Pancreas (tissue), 10 donors: ENCODE data around the gene ZNF692. TPM values are rescaled to one million over a fixed set of nuclear protein-coding genes. Genes with fewer than 3 reads are reported as not detected.

Source experiments
- ATAC-seq, 4 donors: fragments of 200-7000 bp; cut with Tn5 transposase; one replicate each; pipeline versions ENCODE4 v1.8.0 to v1.9.1; 2020; ENCODE audit warnings: mild to moderate bottlenecking in 4 of 4, moderate library complexity in 4 of 4
- DNase-seq, 6 donors: peaks; one replicate each; pipeline ENCODE4 v3.0.0-alpha.2; 2020
- FAIRE-seq: peaks from 2 replicates; lab custom pipeline; 2012; peaks lifted over from hg19 to GRCh38; lab: Jason Lieb, UNC
- H3K27ac ChIP-seq, 4 donors: fragments of 200-600 bp; sonication (generic); 1 replicate in 3 of 4; 2 replicates in 1 of 4; pipeline versions ENCODE4 v1.5.0 to v1.8.0; 2020
- H3K27me3 ChIP-seq, 4 donors: fragments of 200-600 bp; one replicate each; pipeline ENCODE4 v1.8.0; 2021
- H3K36me3 ChIP-seq, 3 donors: fragments of 200-600 bp; sonication (generic) in 1 of 3; one replicate each; pipeline versions ENCODE4 v1.5.0 to v1.8.0; 2020 to 2021
- H3K4me1 ChIP-seq, 3 donors: fragments of 200-600 bp; one replicate each; pipeline ENCODE4 v1.8.0; 2021
- H3K4me3 ChIP-seq, 4 donors: fragments of 200-600 bp; sonication (generic) in 2 of 4; one replicate each; pipeline versions ENCODE4 v1.5.0 to v1.8.0; 2020 to 2021
- H3K9me3 ChIP-seq, 4 donors: fragments of 200-600 bp; one replicate each; pipeline ENCODE4 v1.8.0; 2021
- CTCF ChIP-seq, 4 donors: fragments of 200-600 bp; sonication (generic) in 3 of 4; IDR thresholded peaks; one replicate each; pipeline versions ENCODE4 v1.5.0 to v1.8.0; 2021; ENCODE audit warnings: antibody characterized with exemption in 4 of 4
- WGBS, 2 donors: extraction: QIAGEN DNeasy Blood & Tissue Kit; methylation state at CpG; one replicate each; pipeline ENCODE4 v1.1.7; 2013; 5-methylcytosine and 5-hydroxymethylcytosine counted together
- intact Hi-C, 3 donors: fragments of 100-400 bp; cut with DNase I; formaldehyde crosslinking; loops; one replicate each; pipeline versions ENCODE4 v1.11.1 to v1.14.2; 2022
- polyA plus RNA-seq, 2 donors: library from polyadenylated mRNA; stranded (reverse); fragments of 200-250 nt; gene quantifications; one replicate each; pipeline ENCODE4 v1.2.3, GENCODE V29; 2013
- total RNA-seq, 6 donors: library from RNA; stranded (reverse); fragmentation: NEBNext Ultra II Directional in 4 of 6; extraction: Animal tissue kit (Norgen Biotek cat#: 25700) in 4 of 6; gene quantifications; one replicate each; pipeline versions ENCODE4 v1.2.1 to v1.2.4, GENCODE V29; 2021 to 2023
- donor health status: healthy with polysubstance abuse.
- donor health status: DM: no; HTN: no; CAD: no; lungs with moderate emphysema.
- donor health status: DM: no; HTN: no; CAD: no.
- donor health status: control.
- donor health status: control.
- donor health status: Bipolar disorder and iron deficiency.
- donor health status: DM: yes; HTN: yes; CAD: no.
- donor health status: DM: no; HTN: no; CAD: no.
- donor health status: DM: no; HTN: no; CAD: no.
- donor health status: DM: yes; HTN: yes; CAD: no.

Gene ZNF692
- total and polyA plus RNA-seq, 8 donors: 11.9 to 233 (median 21.6) TPM

- intact Hi-C loops: no loop called here
- no peak for FAIRE-seq
- Histone ChIP-seq H3K27me3 (no peaks in the 10 kb centered on the region), H3K4me1 (peaks cover 0 to 3% (median 0%) of the 10 kb centered on the region in 3 donors), H3K36me3 (no peaks in the 10 kb centered on the region), H3K9me3 (no peaks in the 10 kb centered on the region), H3K4me3 (no peak overlapping the region), H3K27ac (no peak overlapping the region)
- no peak for DNase-seq
- no peak for TF ChIP-seq CTCF (IDR thresholded peaks at IDR 0.05)
- 98 to 99% methylated on average over 3 of the region's 3 CpGs for WGBS, 2 donors
- ATAC-seq: no peak
Measured at GRCh38 chr1:248871837-248872401, 13.0 kb upstream of the ZNF692 start.

GRCh38 chr1:248862998-248863881, 4.4 kb upstream of the ZNF692 start:
- Histone ChIP-seq H3K27me3 (no peaks in the 10 kb centered on the region), H3K4me1 (peaks cover 0 to 10% (median 5%) of the 10 kb centered on the region in 3 donors), H3K4me3 (peak overlapping the region; percentile 44 to 60 (median 54)), H3K27ac (peak overlapping the region; percentile 33 to 73 (median 58)), H3K9me3 (no peaks in the 10 kb centered on the region), H3K36me3 (no peaks in the 10 kb centered on the region)
- ATAC-seq (peak; percentile 63 to 82 (median 78)), FAIRE-seq (no peak), DNase-seq (peak; percentile 79 to 92 (median 88))
- TF ChIP-seq CTCF (IDR thresholded peaks at IDR 0.05): no peak
- intact Hi-C loops: no loop called here
- WGBS, 2 donors: 11 to 15% methylated on average over 46 of the region's 46 CpGs

GRCh38 chr1:248862695-248862997, 3.8 kb upstream of the ZNF692 start:
- FAIRE-seq: no peak
- Histone ChIP-seq H3K9me3 (no peaks in the 10 kb centered on the region), H3K4me3 (peak overlapping the region; percentile 44 to 60 (median 54)), H3K27me3 (no peaks in the 10 kb centered on the region), H3K36me3 (no peaks in the 10 kb centered on the region), H3K27ac (peak overlapping the region in 3 of 4 donors; percentile 33 to 73 (median 54)), H3K4me1 (peaks cover 0 to 13% (median 5%) of the 10 kb centered on the region in 3 donors)
- 5% methylated on average over 4 of the region's 4 CpGs for WGBS, 2 donors
- no peak for DNase-seq
- no peak for ATAC-seq
- no peak for TF ChIP-seq CTCF (IDR thresholded peaks at IDR 0.05)
- intact Hi-C loops: no loop called here

- no peak overlapping the region for H3K4me3 ChIP-seq
- TF ChIP-seq CTCF (IDR thresholded peaks at IDR 0.05): no peak
- intact Hi-C loops: no loop called here
- DNase-seq (no peak), FAIRE-seq (no peak), ATAC-seq (no peak)
- H3K27ac ChIP-seq: no peak overlapping the region
- H3K4me1 ChIP-seq: peaks cover 0 to 18% (median 5%) of the 10 kb centered on the region in 3 donors
- 68 to 81% methylated on average over 2 of the region's 2 CpGs for WGBS, 2 donors
- H3K27me3 ChIP-seq: no peaks in the 10 kb centered on the region
- H3K36me3 ChIP-seq: no peaks in the 10 kb centered on the region
- no peaks in the 10 kb centered on the region for H3K9me3 ChIP-seq
Measured at GRCh38 chr1:248861616-248862015, 2.7 kb upstream of the ZNF692 start.

GRCh38 chr1:248860007-248860406, 1.1 kb upstream of the ZNF692 start:
- no peaks in the 10 kb centered on the region for H3K9me3 ChIP-seq
- no peaks in the 10 kb centered on the region for H3K27me3 ChIP-seq
- ATAC-seq (no peak), FAIRE-seq (no peak), DNase-seq (no peak)
- no peak overlapping the region for H3K4me3 ChIP-seq
- 85 to 90% methylated on average over 4 of the region's 4 CpGs for WGBS, 2 donors
- H3K4me1 ChIP-seq: peaks cover 0 to 18% (median 5%) of the 10 kb centered on the region in 3 donors
- intact Hi-C loops: no loop called here
- H3K27ac ChIP-seq: no peak overlapping the region
- no peak for TF ChIP-seq CTCF (IDR thresholded peaks at IDR 0.05)
- H3K36me3 ChIP-seq: no peaks in the 10 kb centered on the region
